ENCODE results near the gene EZR.

EZR gene

DNA sequence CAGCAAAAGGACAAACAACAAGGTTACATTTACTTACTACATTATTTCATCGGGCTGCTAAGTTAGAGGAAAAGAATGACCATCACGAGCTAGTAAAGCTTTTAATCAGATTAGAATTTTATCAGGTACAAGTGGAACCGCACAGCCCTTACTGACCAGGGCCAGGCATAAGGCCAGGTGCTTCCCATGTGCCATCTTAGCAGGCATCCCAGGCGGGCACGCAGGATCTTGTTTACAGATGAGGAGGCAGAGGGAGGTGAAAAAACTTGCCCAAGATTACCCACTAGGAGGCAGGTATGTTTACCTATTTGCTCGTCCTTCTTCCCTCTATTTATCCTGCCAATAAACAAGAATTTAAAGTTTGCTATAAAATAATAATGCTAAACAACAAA, 10.7 kb downstream of the EZR start:
- DNase-seq (ENCODE audit: low read depth, low spot score) = no peak
- Histone ChIP-seq H3K4me3 (ENCODE audit: low read length) (no peak overlapping the region), H3K4me1 (ENCODE audit: control insufficient read depth, insufficient read depth, low read length) (peaks cover 11% of the 10 kb centered on the region), H3K27ac (ENCODE audit: low read length) (no peak overlapping the region), H3K9me3 (ENCODE audit: control insufficient read depth, insufficient read depth, low read length) (no peaks in the 10 kb centered on the region), H3K36me3 (ENCODE audit: control insufficient read depth, insufficient read depth, low read length) (peaks cover 12% of the 10 kb centered on the region; the same call in 1 of the 2 replicates), H3K27me3 (ENCODE audit: control insufficient read depth, insufficient read depth, low read length) (no peaks in the 10 kb centered on the region)
- WGBS (ENCODE audit: insufficient coverage, insufficient read length) = no CpG with 5 or more reads among the region's 6 CpGs

DNA sequence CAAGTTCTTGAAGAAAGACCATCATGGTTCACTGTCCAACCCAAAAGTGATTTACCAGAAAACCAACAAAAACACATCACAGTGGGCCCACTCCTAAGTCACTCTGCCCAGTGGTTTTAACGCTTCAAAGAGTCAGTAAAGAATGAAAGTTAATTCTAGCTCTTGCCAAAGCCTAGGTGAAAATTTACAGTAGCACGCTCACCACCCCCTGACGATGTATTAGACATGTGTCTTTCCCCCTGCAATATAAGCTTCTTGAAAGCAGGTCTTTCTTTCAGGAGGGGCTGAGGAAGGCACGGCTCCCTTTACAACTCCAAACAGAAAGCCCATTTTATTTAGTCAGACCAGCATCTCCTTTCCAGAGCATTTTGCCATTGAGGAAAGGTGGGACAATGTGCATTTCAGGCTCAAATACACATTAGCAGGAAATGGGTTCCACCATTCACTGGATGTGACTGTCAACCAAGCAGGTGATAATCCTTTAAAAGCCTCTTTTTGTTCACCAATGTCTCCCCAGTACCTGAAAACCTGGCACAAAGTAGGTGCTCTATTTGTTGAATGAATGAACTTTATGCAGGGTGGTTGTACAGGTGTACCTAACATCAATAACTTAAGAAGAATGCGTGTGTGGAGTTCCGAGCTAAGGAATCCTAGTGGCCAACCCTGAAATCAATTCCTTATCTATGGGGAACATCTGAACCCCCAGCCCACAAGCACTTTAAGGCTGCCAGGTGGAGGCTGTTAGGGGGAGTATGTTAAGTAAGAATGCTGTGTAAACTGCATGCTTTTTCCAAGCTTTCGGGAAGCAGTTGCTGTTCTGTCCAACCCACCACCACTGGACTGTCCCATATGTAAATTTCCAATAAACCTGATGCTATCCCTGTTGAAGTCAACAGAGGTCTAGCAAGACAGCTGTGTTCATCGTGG, 11.4 kb downstream of the EZR start:
- Histone ChIP-seq H3K4me1 (ENCODE audit: control insufficient read depth, insufficient read depth, low read length) (peaks cover 11% of the 10 kb centered on the region), H3K27ac (ENCODE audit: low read length) (no peak overlapping the region), H3K27me3 (ENCODE audit: control insufficient read depth, insufficient read depth, low read length) (no peaks in the 10 kb centered on the region), H3K36me3 (ENCODE audit: control insufficient read depth, insufficient read depth, low read length) (peaks cover 6% of the 10 kb centered on the region; the same call in 1 of the 2 replicates), H3K4me3 (ENCODE audit: low read length) (no peak overlapping the region), H3K9me3 (ENCODE audit: control insufficient read depth, insufficient read depth, low read length) (no peaks in the 10 kb centered on the region)
- WGBS (ENCODE audit: insufficient coverage, insufficient read length) = no CpG with 5 or more reads among the region's 8 CpGs
- DNase-seq (ENCODE audit: low read depth, low spot score) = no peak

DNA sequence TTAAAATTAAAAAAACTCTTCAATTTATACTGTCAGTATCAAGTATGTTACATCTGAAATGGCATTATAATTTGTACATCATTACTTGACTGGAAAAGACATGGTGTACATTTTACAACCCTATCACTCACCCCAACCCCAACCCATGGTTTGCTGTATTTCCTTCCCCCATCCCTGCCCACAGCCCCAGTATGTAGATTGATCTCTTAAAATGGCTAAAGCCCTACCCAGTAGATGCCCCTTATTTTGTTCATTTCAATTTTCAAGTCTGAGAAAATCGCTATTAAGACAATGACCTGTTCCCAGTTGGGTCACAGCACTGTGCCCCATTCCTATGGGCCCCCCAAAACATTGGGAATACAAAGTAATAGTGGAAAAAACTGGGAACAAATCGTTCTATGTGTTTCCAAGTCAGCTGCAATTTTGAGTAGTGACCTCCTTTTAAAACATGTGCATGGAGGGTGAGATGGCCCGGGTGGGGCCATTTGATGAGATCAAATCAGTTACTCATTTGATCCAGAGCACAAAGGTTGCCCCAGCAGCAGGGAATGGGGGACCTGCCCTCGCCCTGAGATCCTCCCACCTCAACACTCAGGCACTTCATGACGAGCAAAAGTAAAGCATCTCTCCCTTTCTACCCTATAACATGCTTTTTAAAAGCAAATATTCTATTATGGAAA, 13.3 kb downstream of the EZR start:
- Histone ChIP-seq H3K4me1 (ENCODE audit: control insufficient read depth, insufficient read depth, low read length) (peaks cover 7% of the 10 kb centered on the region), H3K4me3 (ENCODE audit: low read length) (no peak overlapping the region), H3K27ac (ENCODE audit: low read length) (no peak overlapping the region), H3K9me3 (ENCODE audit: control insufficient read depth, insufficient read depth, low read length) (no peaks in the 10 kb centered on the region), H3K36me3 (ENCODE audit: control insufficient read depth, insufficient read depth, low read length) (peaks cover 6% of the 10 kb centered on the region; the same call in 1 of the 2 replicates), H3K27me3 (ENCODE audit: control insufficient read depth, insufficient read depth, low read length) (no peaks in the 10 kb centered on the region)
- DNase-seq (ENCODE audit: low read depth, low spot score) = no peak
- no CpG with 5 or more reads among the region's 5 CpGs for WGBS (ENCODE audit: insufficient coverage, insufficient read length)

DNA sequence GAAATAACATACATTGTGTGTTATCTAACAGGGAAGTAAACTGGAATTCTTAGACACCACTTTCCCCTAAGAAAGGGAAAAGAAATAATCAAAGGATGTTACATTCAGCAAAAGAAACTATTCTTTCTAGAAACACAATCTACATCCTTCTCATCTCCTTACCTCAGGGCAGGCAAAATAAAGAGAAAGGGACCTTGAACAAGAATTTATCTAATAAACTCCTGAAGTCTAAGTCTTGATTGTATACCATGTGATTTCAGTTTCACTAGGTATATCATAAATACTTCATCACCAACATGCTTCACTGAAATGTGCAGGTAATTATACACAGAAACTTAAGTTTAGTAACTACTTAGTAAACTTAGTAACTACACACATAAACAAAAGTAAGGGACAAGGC, 15.0 kb downstream of the EZR start:
- Histone ChIP-seq H3K9me3 (ENCODE audit: control insufficient read depth, insufficient read depth, low read length) (no peaks in the 10 kb centered on the region), H3K4me1 (ENCODE audit: control insufficient read depth, insufficient read depth, low read length) (peaks cover 5% of the 10 kb centered on the region), H3K4me3 (ENCODE audit: low read length) (no peak overlapping the region), H3K27ac (ENCODE audit: low read length) (no peak overlapping the region), H3K27me3 (ENCODE audit: control insufficient read depth, insufficient read depth, low read length) (no peaks in the 10 kb centered on the region), H3K36me3 (ENCODE audit: control insufficient read depth, insufficient read depth, low read length) (peaks cover 6% of the 10 kb centered on the region; the same call in 1 of the 2 replicates)
- no peak for DNase-seq (ENCODE audit: low read depth, low spot score)

DNA sequence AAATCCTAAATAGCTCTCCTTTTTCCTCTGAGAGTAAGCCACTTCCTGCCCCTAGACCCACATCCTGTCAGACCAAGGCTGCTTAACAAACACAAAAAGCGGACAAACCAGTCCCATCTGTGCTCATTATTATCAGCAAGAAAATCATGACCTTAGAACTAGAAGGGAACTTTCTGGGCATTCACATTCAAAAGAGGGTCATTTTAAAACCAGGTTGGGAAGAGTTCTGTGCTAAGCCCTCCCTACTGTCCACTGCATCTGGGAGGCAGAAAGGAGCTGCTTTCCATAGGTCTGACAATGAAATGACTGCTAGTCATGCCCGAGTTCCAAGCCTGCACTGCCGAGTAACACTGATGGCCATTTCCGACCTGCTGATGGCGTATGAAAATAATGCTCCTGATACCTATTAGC, 15.4 kb downstream of the EZR start:
- DNase-seq (ENCODE audit: low read depth, low spot score) = no peak
- Histone ChIP-seq H3K36me3 (ENCODE audit: control insufficient read depth, insufficient read depth, low read length) (peaks cover 6% of the 10 kb centered on the region; the same call in 1 of the 2 replicates), H3K4me1 (ENCODE audit: control insufficient read depth, insufficient read depth, low read length) (peaks cover 6% of the 10 kb centered on the region), H3K27ac (ENCODE audit: low read length) (no peak overlapping the region), H3K27me3 (ENCODE audit: control insufficient read depth, insufficient read depth, low read length) (no peaks in the 10 kb centered on the region), H3K9me3 (ENCODE audit: control insufficient read depth, insufficient read depth, low read length) (no peaks in the 10 kb centered on the region), H3K4me3 (ENCODE audit: low read length) (no peak overlapping the region)
- WGBS (ENCODE audit: insufficient coverage, insufficient read length) = no CpG with 5 or more reads among the region's 5 CpGs

DNA sequence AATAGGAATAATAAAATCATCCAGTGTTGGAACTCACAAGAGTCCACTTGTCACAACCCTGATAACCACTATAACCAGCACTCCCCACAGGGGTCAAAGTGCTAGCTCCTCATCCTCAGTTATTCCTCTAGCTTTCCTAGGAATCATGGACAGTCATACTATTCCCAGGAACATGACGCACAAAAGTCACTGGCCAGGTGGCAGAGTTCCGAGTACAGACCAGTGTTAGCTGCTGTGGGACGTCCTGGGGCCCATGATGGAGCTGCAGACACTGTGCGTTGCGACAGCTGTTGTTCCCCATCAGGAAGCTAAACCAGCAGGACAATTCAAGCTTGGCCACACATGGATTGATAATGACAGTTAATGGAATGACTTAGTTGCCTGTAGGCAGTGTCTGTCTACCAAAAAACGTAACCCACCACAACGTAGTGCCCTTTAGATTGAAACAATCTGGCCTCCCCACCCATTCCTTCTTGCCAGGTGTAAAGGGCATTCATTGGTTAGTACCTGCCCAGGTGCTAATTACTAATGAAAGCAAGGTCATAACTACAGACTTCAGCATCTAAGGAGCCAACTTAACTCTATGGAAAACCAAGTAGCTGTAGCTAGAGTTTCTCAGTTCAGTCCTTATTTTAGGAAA, 17.4 kb downstream of the EZR start:
- Histone ChIP-seq H3K4me3 (ENCODE audit: low read length) (no peak overlapping the region), H3K27ac (ENCODE audit: low read length) (no peak overlapping the region), H3K36me3 (ENCODE audit: control insufficient read depth, insufficient read depth, low read length) (no peaks in the 10 kb centered on the region), H3K9me3 (ENCODE audit: control insufficient read depth, insufficient read depth, low read length) (no peaks in the 10 kb centered on the region), H3K27me3 (ENCODE audit: control insufficient read depth, insufficient read depth, low read length) (no peaks in the 10 kb centered on the region), H3K4me1 (ENCODE audit: control insufficient read depth, insufficient read depth, low read length) (peaks cover 8% of the 10 kb centered on the region)
- no peak for DNase-seq (ENCODE audit: low read depth, low spot score)
- WGBS (ENCODE audit: insufficient coverage, insufficient read length) = no CpG with 5 or more reads among the region's 7 CpGs

DNA sequence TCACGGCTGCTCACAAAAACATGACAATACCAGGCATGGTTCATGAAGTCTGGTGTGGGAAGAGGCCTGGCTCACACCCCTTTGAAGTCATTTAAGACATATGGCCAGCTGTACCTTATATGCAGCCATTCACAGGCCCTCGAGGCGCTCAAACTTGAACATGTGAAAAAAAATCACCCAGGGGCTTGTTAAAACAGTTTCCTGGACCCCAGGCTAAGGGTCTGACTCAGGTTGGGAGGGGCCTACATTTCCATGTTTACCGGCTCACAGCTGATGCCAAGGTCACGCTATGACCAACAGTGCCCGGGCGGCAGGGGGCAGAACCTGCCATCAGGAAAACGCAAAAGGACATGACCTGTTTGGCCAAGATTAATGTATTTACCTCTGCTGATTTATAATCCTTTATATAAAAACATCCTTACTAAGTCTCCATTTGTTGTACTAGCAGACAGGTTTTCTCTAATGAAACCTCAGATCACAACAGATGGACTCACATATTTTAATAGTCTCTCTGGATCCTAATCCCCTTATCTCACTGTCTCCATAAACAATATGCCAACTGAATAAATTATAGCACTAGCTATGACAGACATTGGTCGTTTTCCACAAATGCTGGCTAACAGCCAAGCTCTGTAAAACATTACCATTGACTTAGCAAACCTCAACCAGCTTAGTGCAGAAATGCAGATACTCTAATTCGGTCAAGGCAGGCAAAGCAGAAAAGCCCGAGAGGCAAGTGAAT, 19.9 kb downstream of the EZR start:
- no peaks in the 10 kb centered on the region for H3K9me3 ChIP-seq (ENCODE audit: control insufficient read depth, insufficient read depth, low read length)
- no peaks in the 10 kb centered on the region; the same call in 1 of the 2 replicates for H3K36me3 ChIP-seq (ENCODE audit: control insufficient read depth, insufficient read depth, low read length)
- peaks cover 4% of the 10 kb centered on the region for H3K4me1 ChIP-seq (ENCODE audit: control insufficient read depth, insufficient read depth, low read length)
- no peak overlapping the region for H3K27ac ChIP-seq (ENCODE audit: low read length)
- H3K27me3 ChIP-seq (ENCODE audit: control insufficient read depth, insufficient read depth, low read length) = no peaks in the 10 kb centered on the region
- DNase-seq (ENCODE audit: low read depth, low spot score) = no peak
- WGBS (ENCODE audit: insufficient coverage, insufficient read length) = no CpG with 5 or more reads among the region's 11 CpGs
- H3K4me3 ChIP-seq (ENCODE audit: low read length) = no peak overlapping the region

DNA sequence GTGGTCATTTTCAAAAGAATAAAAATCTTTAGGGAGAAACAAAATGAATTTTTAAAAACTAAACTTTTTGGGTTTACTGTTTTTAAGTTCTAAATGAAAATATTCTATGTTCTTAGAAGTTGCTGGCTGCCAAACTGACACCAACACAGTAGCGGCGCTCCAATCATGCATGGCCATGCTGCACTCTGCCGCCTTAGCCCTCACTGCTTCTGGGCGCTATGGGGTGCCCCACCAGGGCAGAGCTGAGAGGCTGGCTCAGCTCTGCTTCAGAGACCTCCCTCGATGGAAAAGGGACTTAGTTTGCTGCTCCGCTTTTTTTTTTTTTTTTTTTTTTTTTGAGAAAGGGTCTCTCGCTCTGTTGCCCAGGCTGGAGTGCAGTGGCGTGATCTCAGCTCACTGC, 20.9 kb downstream of the EZR start:
- H3K27me3 ChIP-seq (ENCODE audit: control insufficient read depth, insufficient read depth, low read length) = no peaks in the 10 kb centered on the region
- H3K36me3 ChIP-seq (ENCODE audit: control insufficient read depth, insufficient read depth, low read length) = no peaks in the 10 kb centered on the region; the same call in 1 of the 2 replicates
- no peak overlapping the region for H3K4me3 ChIP-seq (ENCODE audit: low read length)
- H3K4me1 ChIP-seq (ENCODE audit: control insufficient read depth, insufficient read depth, low read length) = peaks cover 5% of the 10 kb centered on the region
- H3K9me3 ChIP-seq (ENCODE audit: control insufficient read depth, insufficient read depth, low read length) = no peaks in the 10 kb centered on the region
- WGBS (ENCODE audit: insufficient coverage, insufficient read length) = no CpG with 5 or more reads among the region's 8 CpGs
- H3K27ac ChIP-seq (ENCODE audit: low read length) = no peak overlapping the region
- no peak for DNase-seq (ENCODE audit: low read depth, low spot score)

DNA sequence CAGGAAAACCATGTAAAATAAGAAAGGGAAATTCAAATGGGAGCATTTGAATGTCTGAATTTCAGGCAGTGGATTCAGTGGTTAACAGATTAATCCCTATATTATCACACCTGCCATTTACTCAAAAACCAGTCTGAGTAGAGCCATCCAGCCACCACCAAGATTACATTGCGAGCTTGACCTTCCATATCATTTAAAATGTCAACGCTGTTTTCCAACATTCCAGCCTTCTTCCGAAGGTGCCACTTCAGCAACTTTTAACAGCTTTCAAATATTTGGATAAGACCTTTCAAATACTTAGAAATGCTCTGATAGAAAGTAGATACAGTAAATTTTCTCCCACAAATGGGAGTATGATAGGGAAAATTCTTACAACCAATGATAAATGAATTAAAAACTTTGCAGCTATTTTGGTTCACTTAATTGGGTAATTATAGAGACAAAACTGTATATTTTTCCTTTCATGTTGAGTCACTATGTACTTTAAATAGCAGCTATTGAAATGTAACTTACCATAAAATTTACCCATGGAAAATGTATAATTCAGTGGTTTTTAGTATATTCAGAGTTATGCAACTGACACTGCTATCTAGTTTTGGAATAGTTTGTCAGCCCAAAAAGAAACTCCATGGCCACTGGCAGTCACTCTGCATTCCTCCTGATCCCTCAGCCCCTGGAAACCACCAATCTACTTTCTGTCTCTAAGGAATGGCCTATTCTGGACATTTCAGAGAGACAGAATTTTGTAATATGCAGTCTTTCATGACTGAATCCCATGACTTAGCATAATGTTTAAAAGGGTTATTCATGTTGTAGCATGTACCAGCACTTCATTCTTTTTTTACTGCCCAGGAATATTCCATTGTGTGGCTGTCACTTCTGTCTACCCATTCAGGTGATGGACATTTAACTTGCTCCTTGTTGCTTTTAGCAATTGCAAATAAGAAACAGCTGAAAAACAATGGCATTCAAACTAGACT, 21.5 kb downstream of the EZR start:
- no peak overlapping the region for H3K4me3 ChIP-seq (ENCODE audit: low read length)
- H3K27ac ChIP-seq (ENCODE audit: low read length) = no peak overlapping the region
- no CpG with 5 or more reads among the region's 3 CpGs for WGBS (ENCODE audit: insufficient coverage, insufficient read length)
- peaks cover 5% of the 10 kb centered on the region for H3K4me1 ChIP-seq (ENCODE audit: control insufficient read depth, insufficient read depth, low read length)
- no peaks in the 10 kb centered on the region for H3K9me3 ChIP-seq (ENCODE audit: control insufficient read depth, insufficient read depth, low read length)
- H3K27me3 ChIP-seq (ENCODE audit: control insufficient read depth, insufficient read depth, low read length) = no peaks in the 10 kb centered on the region
- no peaks in the 10 kb centered on the region; the same call in 1 of the 2 replicates for H3K36me3 ChIP-seq (ENCODE audit: control insufficient read depth, insufficient read depth, low read length)
- no peak for DNase-seq (ENCODE audit: low read depth, low spot score)
